T-helper 17 cell (primary cell): Measurements from ENCODE around the gene NUCB1. TPM values are rescaled to one million over a fixed set of nuclear protein-coding genes. Genes with fewer than 3 reads are reported as not detected.
"Not testable (repeated sequence)": the region's sequence is repeated elsewhere in the genome, so short reads cannot be mapped to it uniquely, and the experiment has no call there.

Source experiments
- ATAC-seq: fragments of 150-1000 bp; cut with Tn5 transposase; 2 replicates; pipeline ENCODE4 v1.10.0; 2021; ENCODE audit warnings: mild to moderate bottlenecking, moderate library complexity
- DNase-seq, 3 donors: peaks; one replicate each; pipeline versions ENCODE4 v3.0.0 to v3.0.0-alpha.2; 2020 to 2021
- H3K9me3 ChIP-seq: one replicate; pipeline ENCODE4 v1.7.0; 2013; ENCODE audit warnings: low read length, mild to moderate bottlenecking; ENCODE audit not compliant: control insufficient read depth, poor library complexity, severe bottlenecking
- H3K27ac Mint-ChIP-seq: one replicate; pipeline ENCODE4 v1.8.0; 2022; ENCODE audit warnings: mild to moderate bottlenecking, moderate library complexity, mixed read lengths
- H3K27me3 Mint-ChIP-seq: one replicate; pipeline ENCODE4 v1.8.0; 2022; ENCODE audit warnings: mixed read lengths
- H3K36me3 Mint-ChIP-seq: one replicate; pipeline ENCODE4 v1.8.0; 2022; ENCODE audit warnings: low read depth, mixed read lengths
- H3K4me1 Mint-ChIP-seq: one replicate; pipeline ENCODE4 v1.8.0; 2022; ENCODE audit warnings: mild to moderate bottlenecking, mixed read lengths
- H3K4me3 Mint-ChIP-seq: one replicate; pipeline ENCODE4 v1.8.0; 2022; ENCODE audit warnings: mild to moderate bottlenecking, moderate library complexity, mixed read lengths
- total RNA-seq, 4 donors: library from RNA in 2 of 4; stranded (reverse) in 2 of 4; gene quantifications; one replicate each; pipeline ENCODE4 v1.2.3 and lab custom pipeline; 2022 to 2026

NUCB1 gene
- total RNA-seq, 2 donors from 2014 or later, result 118 to 135 TPM

GRCh38 chr19:48902291-48902690 lies 2.2 kb downstream of the NUCB1 start:
- H3K36me3 Mint-ChIP-seq, result not testable (repeated sequence)
- peaks cover 23% of the 10 kb centered on the region for H3K4me1 Mint-ChIP-seq

GRCh38 chr19:48903788-48904187 lies 3.7 kb downstream of the NUCB1 start:
- not testable (repeated sequence) for H3K9me3 ChIP-seq, H3K36me3 Mint-ChIP-seq, H3K4me3 Mint-ChIP-seq, DNase-seq, ATAC-seq, H3K27me3 Mint-ChIP-seq, H3K27ac Mint-ChIP-seq
- peaks cover 24% of the 10 kb centered on the region for H3K4me1 Mint-ChIP-seq

More at GRCh38 chr19:48902291-48902690, 2.2 kb downstream of the NUCB1 start:
- not testable (repeated sequence) for H3K9me3 ChIP-seq, DNase-seq, H3K27me3 Mint-ChIP-seq, ATAC-seq, H3K4me3 Mint-ChIP-seq
- peak overlapping the region; percentile 75 for H3K27ac Mint-ChIP-seq

- ATAC-seq (no peak), DNase-seq (no peak)
- H3K27ac Mint-ChIP-seq, result no peak overlapping the region
- no peak overlapping the region for H3K4me3 Mint-ChIP-seq
- no peaks in the 10 kb centered on the region for H3K36me3 Mint-ChIP-seq
- peaks cover 16% of the 10 kb centered on the region for H3K4me1 Mint-ChIP-seq
- no peaks in the 10 kb centered on the region for H3K9me3 ChIP-seq
- no peaks in the 10 kb centered on the region for H3K27me3 Mint-ChIP-seq
Measured at GRCh38 chr19:48905664-48906063, 5.6 kb downstream of the NUCB1 start.

- DNase-seq (no peak), ATAC-seq (no peak)
- Mint-ChIP-seq H3K36me3 (no peaks in the 10 kb centered on the region), H3K4me1 (peaks cover 11% of the 10 kb centered on the region), H3K4me3 (no peak overlapping the region), H3K27me3 (no peaks in the 10 kb centered on the region), H3K27ac (no peak overlapping the region)
- H3K9me3 ChIP-seq, result no peaks in the 10 kb centered on the region
Measured at GRCh38 chr19:48906324-48906723, 6.2 kb downstream of the NUCB1 start.

- DNase-seq (no peak), ATAC-seq (no peak)
- no peaks in the 10 kb centered on the region for H3K9me3 ChIP-seq
- Mint-ChIP-seq H3K27ac (no peak overlapping the region), H3K4me3 (no peak overlapping the region), H3K27me3 (no peaks in the 10 kb centered on the region), H3K36me3 (no peaks in the 10 kb centered on the region), H3K4me1 (peaks cover 3% of the 10 kb centered on the region)
Measured at GRCh38 chr19:48907671-48908070, 7.6 kb downstream of the NUCB1 start.

- H3K27ac Mint-ChIP-seq, H3K9me3 ChIP-seq, H3K27me3 Mint-ChIP-seq, DNase-seq, H3K4me1 Mint-ChIP-seq, ATAC-seq, H3K4me3 Mint-ChIP-seq, H3K36me3 Mint-ChIP-seq: not testable (repeated sequence)
Measured at GRCh38 chr19:48909424-48910077, 9.4 kb downstream of the NUCB1 start.

- Mint-ChIP-seq H3K4me3 (no peak overlapping the region), H3K27me3 (no peaks in the 10 kb centered on the region), H3K27ac (no peak overlapping the region), H3K36me3 (peaks cover 2% of the 10 kb centered on the region), H3K4me1 (peaks cover 3% of the 10 kb centered on the region)
- no peak for ATAC-seq
- DNase-seq, result no peak
- no peaks in the 10 kb centered on the region for H3K9me3 ChIP-seq
Measured at GRCh38 chr19:48910803-48911202, 10.7 kb downstream of the NUCB1 start.

GRCh38 chr19:48913114-48913889 lies 13.2 kb downstream of the NUCB1 start:
- Mint-ChIP-seq H3K4me1 (peaks cover 5% of the 10 kb centered on the region), H3K36me3 (peaks cover 4% of the 10 kb centered on the region), H3K27ac (no peak overlapping the region), H3K4me3 (no peak overlapping the region), H3K27me3 (no peaks in the 10 kb centered on the region)
- no peaks in the 10 kb centered on the region for H3K9me3 ChIP-seq
- no peak for DNase-seq
- peak; percentile 85 for ATAC-seq

GRCh38 chr19:48914181-48914580 lies 14.1 kb downstream of the NUCB1 start:
- ATAC-seq (no peak), DNase-seq (no peak)
- no peaks in the 10 kb centered on the region for H3K27me3 Mint-ChIP-seq
- H3K4me3 Mint-ChIP-seq, result no peak overlapping the region
- no peaks in the 10 kb centered on the region for H3K9me3 ChIP-seq
- H3K4me1 Mint-ChIP-seq, result peaks cover 5% of the 10 kb centered on the region
- peaks cover 4% of the 10 kb centered on the region for H3K36me3 Mint-ChIP-seq
- H3K27ac Mint-ChIP-seq, result no peak overlapping the region

- Mint-ChIP-seq H3K36me3 (peaks cover 4% of the 10 kb centered on the region), H3K27ac (peak overlapping the region; percentile 27), H3K27me3 (no peaks in the 10 kb centered on the region), H3K4me1 (peaks cover 5% of the 10 kb centered on the region), H3K4me3 (no peak overlapping the region)
- DNase-seq (no peak), ATAC-seq (no peak)
- H3K9me3 ChIP-seq, result no peaks in the 10 kb centered on the region
Measured at GRCh38 chr19:48915757-48916156, 15.6 kb downstream of the NUCB1 start.

- no peak for DNase-seq
- Mint-ChIP-seq H3K27ac (peak overlapping the region; percentile 24), H3K27me3 (no peaks in the 10 kb centered on the region), H3K4me1 (peaks cover 5% of the 10 kb centered on the region), H3K4me3 (no peak overlapping the region), H3K36me3 (peaks cover 4% of the 10 kb centered on the region)
- no peaks in the 10 kb centered on the region for H3K9me3 ChIP-seq
- ATAC-seq, result no peak
Measured at GRCh38 chr19:48918071-48918470, 18.0 kb downstream of the NUCB1 start.

GRCh38 chr19:48918801-48919247 lies 18.7 kb downstream of the NUCB1 start:
- H3K9me3 ChIP-seq, result no peaks in the 10 kb centered on the region
- Mint-ChIP-seq H3K27me3 (no peaks in the 10 kb centered on the region), H3K4me3 (no peak overlapping the region), H3K27ac (no peak overlapping the region), H3K36me3 (peaks cover 4% of the 10 kb centered on the region), H3K4me1 (peaks cover 5% of the 10 kb centered on the region)
- ATAC-seq (no peak), DNase-seq (no peak)

GRCh38 chr19:48919271-48919670 lies 19.2 kb downstream of the NUCB1 start:
- not testable (repeated sequence) for H3K9me3 ChIP-seq, H3K27me3 Mint-ChIP-seq, H3K27ac Mint-ChIP-seq, ATAC-seq, DNase-seq, H3K4me3 Mint-ChIP-seq, H3K4me1 Mint-ChIP-seq, H3K36me3 Mint-ChIP-seq

- Mint-ChIP-seq H3K4me1 (peaks cover 3% of the 10 kb centered on the region), H3K36me3 (peaks cover 1% of the 10 kb centered on the region), H3K27ac (no peak overlapping the region), H3K27me3 (no peaks in the 10 kb centered on the region), H3K4me3 (no peak overlapping the region)
- ATAC-seq, result no peak
- no peak for DNase-seq
- no peaks in the 10 kb centered on the region for H3K9me3 ChIP-seq
Measured at GRCh38 chr19:48920949-48921348, 20.8 kb downstream of the NUCB1 start.
